ENCODE data around the gene IFT43. TPM values are rescaled to one million over a fixed set of nuclear protein-coding genes. Genes with fewer than 3 reads are reported as not detected.
A peak's percentile ranks its signal among the peaks of the same experiment; 100 is the strongest.

IFT43 gene
- total and polyA plus RNA-seq, 2 donors (not counting 3 experiments of a cell fraction or from before 2014, with no cell fraction given), result 22.3 to 39.0 TPM

GRCh38 chr14:75981426-75982265, 3.9 kb upstream of the IFT43 start, which contains the start of gene TGFB3:
TGFB3 (minus strand) TSS chr14:75981995; CDS start chr14:75980893, 1,102 bp downstream.
- peak within 1 kb of the TSS; percentile 77 for H3K4me2 ChIP-seq (ENCODE audit: insufficient read depth, low read length)
- no peak for TF ChIP-seq CTCF (IDR thresholded peaks at IDR 0.05; ENCODE audit: extremely low read depth in 1 of 2, insufficient read depth in 1 of 2, low read depth in 1 of 2, low read length in 2 of 2)
- TF ChIP-seq GATA2 (IDR thresholded peaks at IDR 0.05; ENCODE audit: insufficient read depth, insufficient read length, low read depth, low read length), result no peak
- TF ChIP-seq EZH2 (IDR thresholded peaks at IDR 0.05; ENCODE audit: borderline replicate concordance, low read depth, low read length, severe bottlenecking), result no peak
- TF ChIP-seq MYC (IDR thresholded peaks at IDR 0.05; ENCODE audit: low read depth, low read length), result no peak
- TF ChIP-seq POLR2AphosphoS5 (IDR thresholded peaks at IDR 0.05; ENCODE audit: insufficient read depth, low read depth, low read length), result no peak
- TF ChIP-seq POLR2A (IDR thresholded peaks at IDR 0.05; ENCODE audit: low read depth, low read length), result no peak
- TF ChIP-seq JUN (IDR thresholded peaks at IDR 0.05; ENCODE audit: borderline replicate concordance, insufficient read depth, insufficient read length, low read depth), result no peak
- no peak for TF ChIP-seq MAX (IDR thresholded peaks at IDR 0.05; ENCODE audit: insufficient read depth, insufficient read length)
- TF ChIP-seq FOS (IDR thresholded peaks at IDR 0.05; ENCODE audit: borderline replicate concordance, insufficient read depth, low read length), result no peak
- intact Hi-C loops (cut with micrococcal nuclease), result loop anchor here (1.0 to 5.0 kb wide), 6 partner anchors 75 to 406 kb away; partner anchors contain the start of genes ERG28 and TTLL5
- peak within 1 kb of the TSS; percentile 62 for H3K27ac ChIP-seq (ENCODE audit: insufficient read depth, low read depth, low read length)
- FAIRE-seq, result peak; percentile 79
- no peaks in the 10 kb centered on the region for H3K27me3 ChIP-seq (ENCODE audit: control insufficient read depth in 2 of 2, insufficient read depth in 2 of 2, low read length in 2 of 2)
- CTCF ChIA-PET, result interaction anchor here (0.6 to 12.4 kb wide), 29 partner anchors 8 to 405 kb away, joined by 3 to 617 read pairs (median 6); partner anchors contain the start of genes ERG28, FLVCR2 and TTLL5
- dilution Hi-C loops (cut with MboI; ENCODE audit: extremely low pct_ligation_motif_present, low sequenced_read_pairs), result loop anchor here (25.0 kb wide), 1 partner anchor 269 kb away; no protein-coding TSS in a partner anchor
- H3K9ac ChIP-seq (replicated peaks; ENCODE audit: extremely low read depth, insufficient read depth, low read length), result peak within 1 kb of the TSS; percentile 83
- no peaks in the 10 kb centered on the region for H3K9me1 ChIP-seq (replicated peaks; ENCODE audit: control insufficient read depth, extremely low read depth, insufficient read depth, low read length)
- DNase-seq (ENCODE audit: low read depth, low spot score), result peak; percentile 84
- BruUV-seq (replicated peaks), result TSS peak; percentile 4
- H3K9me3 ChIP-seq (replicated peaks; ENCODE audit: control insufficient read depth, insufficient read depth, low read length), result no peaks in the 10 kb centered on the region
- H3K36me3 ChIP-seq (ENCODE audit: control insufficient read depth in 2 of 2, extremely low read depth in 1 of 2, insufficient read depth in 2 of 2, low read length in 2 of 2), result no peaks in the 10 kb centered on the region
- no peaks in the 10 kb centered on the region for H4K20me1 ChIP-seq (replicated peaks; ENCODE audit: control insufficient read depth, extremely low read depth, insufficient read depth, low read length)
- H2AFZ ChIP-seq (ENCODE audit: low read depth, low read length), result peak within 1 kb of the TSS; percentile 97
- POLR2A ChIA-PET, result interaction anchor here (1.1 kb wide), 1 partner anchor 187 kb away, joined by 4 read pairs; no protein-coding TSS in a partner anchor
- peaks cover 20% of the 10 kb centered on the region for H3K4me1 ChIP-seq (ENCODE audit: control insufficient read depth, extremely low read depth, insufficient read depth, low read length)
- peak within 1 kb of the TSS; percentile 66 to 73 (median 68) for H3K4me3 ChIP-seq (replicated peaks in 1 of 3; ENCODE audit: insufficient read depth in 1 of 3, low read depth in 1 of 3, low read length in 3 of 3)
- no peaks in the 10 kb centered on the region for H3K79me2 ChIP-seq (ENCODE audit: control insufficient read depth, insufficient read depth, low read length)
